ENCODE results near the gene RTN4R. TPM values are rescaled to one million over a fixed set of nuclear protein-coding genes. Genes with fewer than 3 reads are reported as not detected.
"Not testable (repeated sequence)": the region's sequence is repeated elsewhere in the genome, so short reads cannot be mapped to it uniquely, and the experiment has no call there.

Gene RTN4R
- total RNA-seq, 1 donor from 2014 or later = 2.9 TPM

DNA sequence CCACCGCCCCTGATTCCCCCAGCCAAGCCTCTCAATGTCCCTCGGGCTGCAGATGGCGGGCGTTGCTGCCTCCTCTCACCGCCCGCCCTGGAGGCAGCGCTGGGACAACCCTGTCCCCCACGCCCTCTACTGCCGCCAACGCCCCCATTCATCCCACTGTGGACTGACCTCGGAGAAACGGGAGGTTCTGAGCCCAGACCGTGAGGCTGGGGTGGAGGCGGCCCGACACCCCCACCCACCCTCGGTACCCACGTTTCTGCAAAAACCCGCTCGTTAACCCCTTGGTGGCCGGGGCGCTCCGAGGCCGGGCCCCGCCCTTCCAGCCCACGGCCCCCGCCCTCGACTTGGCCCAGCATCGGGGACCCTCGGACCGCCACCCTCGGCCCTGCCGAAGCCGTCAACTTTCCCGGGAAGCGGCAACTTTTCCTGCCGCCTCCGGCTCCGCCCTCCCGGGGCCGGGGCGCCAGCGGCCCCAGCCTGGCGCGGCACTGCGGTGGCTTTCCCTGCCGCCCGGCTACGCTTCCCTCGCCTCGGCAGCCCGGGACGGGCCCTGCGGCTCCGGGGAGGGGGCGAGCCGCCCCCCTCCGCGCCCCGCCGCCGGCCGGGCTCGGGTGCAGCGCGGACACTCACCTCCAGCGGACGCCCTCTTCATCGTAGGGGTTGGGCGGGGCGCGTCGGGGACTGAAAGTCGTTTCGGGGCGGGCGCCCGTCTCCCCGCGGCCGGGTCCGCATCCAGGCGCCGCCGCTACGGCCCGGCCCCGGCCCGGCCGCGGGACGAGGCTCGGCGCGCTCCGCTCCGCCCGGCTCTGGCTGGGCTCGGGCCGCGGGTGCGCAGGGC lies 458 bp downstream of the RTN4R start:
- Histone ChIP-seq H3K4me3 (ENCODE audit: insufficient read depth, low read depth, low read length) (no peak overlapping the region), H4K20me1 (ENCODE audit: insufficient read depth, low read length) (no peaks in the 10 kb centered on the region), H3K9me3 (ENCODE audit: insufficient read depth, low read depth, low read length) (no peaks in the 10 kb centered on the region), H3K9ac (ENCODE audit: low read length) (no peak overlapping the region), H2AFZ (ENCODE audit: low read depth, low read length) (no peak overlapping the region), H3K27ac (ENCODE audit: low read depth, low read length) (no peak overlapping the region), H3K4me1 (ENCODE audit: insufficient read depth, low read length) (no peaks in the 10 kb centered on the region), H3K79me2 (ENCODE audit: insufficient read depth, low read length) (no peaks in the 10 kb centered on the region), H3K36me3 (ENCODE audit: insufficient read depth, low read length) (no peaks in the 10 kb centered on the region), H3K4me2 (ENCODE audit: low read length) (peak overlapping the region; percentile 82), H3K27me3 (ENCODE audit: insufficient read depth, low read length) (no peaks in the 10 kb centered on the region)
- no peaks in the 10 kb centered on the region for H3K9me3 Mint-ChIP-seq (ENCODE audit: unreplicated experiment)
- DNase-seq (ENCODE audit: low read depth) = no peak
- FAIRE-seq = no peak
- peaks cover 2% of the 10 kb centered on the region for H3K4me1 Mint-ChIP-seq (ENCODE audit: low read depth, unreplicated experiment)
- H3K4me3 Mint-ChIP-seq (ENCODE audit: unreplicated experiment) = peak overlapping the region; percentile 8
- TF ChIP-seq, protein P1, sequence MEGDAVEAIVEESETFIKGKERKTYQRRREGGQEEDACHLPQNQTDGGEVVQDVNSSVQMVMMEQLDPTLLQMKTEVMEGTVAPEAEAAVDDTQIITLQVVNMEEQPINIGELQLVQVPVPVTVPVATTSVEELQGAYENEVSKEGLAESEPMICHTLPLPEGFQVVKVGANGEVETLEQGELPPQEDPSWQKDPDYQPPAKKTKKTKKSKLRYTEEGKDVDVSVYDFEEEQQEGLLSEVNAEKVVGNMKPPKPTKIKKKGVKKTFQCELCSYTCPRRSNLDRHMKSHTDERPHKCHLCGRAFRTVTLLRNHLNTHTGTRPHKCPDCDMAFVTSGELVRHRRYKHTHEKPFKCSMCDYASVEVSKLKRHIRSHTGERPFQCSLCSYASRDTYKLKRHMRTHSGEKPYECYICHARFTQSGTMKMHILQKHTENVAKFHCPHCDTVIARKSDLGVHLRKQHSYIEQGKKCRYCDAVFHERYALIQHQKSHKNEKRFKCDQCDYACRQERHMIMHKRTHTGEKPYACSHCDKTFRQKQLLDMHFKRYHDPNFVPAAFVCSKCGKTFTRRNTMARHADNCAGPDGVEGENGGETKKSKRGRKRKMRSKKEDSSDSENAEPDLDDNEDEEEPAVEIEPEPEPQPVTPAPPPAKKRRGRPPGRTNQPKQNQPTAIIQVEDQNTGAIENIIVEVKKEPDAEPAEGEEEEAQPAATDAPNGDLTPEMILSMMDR (IDR thresholded peaks at IDR 0.05; ENCODE audit: insufficient read depth, low read depth, low read length) = no peak
- peak; percentile 54 for TF ChIP-seq EZH2 (IDR thresholded peaks at IDR 0.05; ENCODE audit: insufficient read depth, low read length)
- H3K27me3 Mint-ChIP-seq (ENCODE audit: low read depth, unreplicated experiment) = peaks cover 17% of the 10 kb centered on the region
- H3K27ac Mint-ChIP-seq (ENCODE audit: unreplicated experiment) = no peak overlapping the region
- peaks cover 2% of the 10 kb centered on the region for H3K36me3 Mint-ChIP-seq (ENCODE audit: low read depth, unreplicated experiment)

DNA sequence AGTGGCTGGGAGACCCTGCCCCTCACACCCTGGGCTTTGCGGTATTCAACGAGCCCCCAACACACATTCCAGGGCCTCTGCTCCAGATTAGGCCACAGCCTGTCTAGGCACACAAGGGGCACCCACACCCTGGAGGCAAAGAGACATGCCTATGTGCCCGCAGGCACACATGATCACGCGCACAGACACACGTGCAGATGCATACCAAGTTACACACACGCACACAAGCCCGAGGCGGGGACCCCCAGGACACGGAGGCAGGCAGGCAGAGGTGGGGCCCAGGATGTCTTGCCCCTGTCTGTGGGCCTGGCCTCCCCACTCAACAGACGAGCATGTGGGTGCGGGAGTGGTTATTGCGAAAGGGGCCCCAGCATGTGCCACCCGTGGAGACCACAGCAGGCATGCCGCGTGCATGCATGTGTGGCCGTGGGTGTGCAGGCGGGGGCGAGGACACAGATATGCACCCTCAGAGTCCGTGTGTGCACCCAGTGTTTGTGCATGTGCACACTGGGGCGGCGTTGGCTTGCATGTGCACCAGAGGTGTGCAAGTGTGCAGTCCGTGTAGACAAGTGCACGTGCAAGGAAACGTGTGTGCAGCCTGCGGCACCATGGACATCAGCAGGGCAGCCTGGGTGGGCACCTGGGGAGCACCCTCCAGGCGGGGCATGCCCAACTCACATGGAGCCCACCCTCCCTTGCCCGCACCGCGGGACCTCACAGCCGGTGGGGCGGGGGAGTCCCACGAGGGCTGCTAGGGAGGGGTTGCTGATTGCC lies 1.3 kb downstream of the RTN4R start:
- not testable (repeated sequence) for H3K27ac ChIP-seq (ENCODE audit: low read depth, low read length); H3K79me2 ChIP-seq (ENCODE audit: insufficient read depth, low read length); H3K9me3 ChIP-seq (ENCODE audit: insufficient read depth, low read depth, low read length); H3K4me3 ChIP-seq (ENCODE audit: insufficient read depth, low read depth, low read length); H2AFZ ChIP-seq (ENCODE audit: low read depth, low read length); H4K20me1 ChIP-seq (ENCODE audit: insufficient read depth, low read length); H3K36me3 Mint-ChIP-seq (ENCODE audit: low read depth, unreplicated experiment); H3K4me1 ChIP-seq (ENCODE audit: insufficient read depth, low read length); H3K4me1 Mint-ChIP-seq (ENCODE audit: low read depth, unreplicated experiment); H3K9me3 Mint-ChIP-seq (ENCODE audit: unreplicated experiment); H3K9ac ChIP-seq (ENCODE audit: low read length); FAIRE-seq; H3K27ac Mint-ChIP-seq (ENCODE audit: unreplicated experiment); H3K36me3 ChIP-seq (ENCODE audit: insufficient read depth, low read length); H3K27me3 ChIP-seq (ENCODE audit: insufficient read depth, low read length); DNase-seq (ENCODE audit: low read depth)
- Mint-ChIP-seq H3K4me3 (ENCODE audit: unreplicated experiment) (peak overlapping the region; percentile 57), H3K27me3 (ENCODE audit: low read depth, unreplicated experiment) (peaks cover 23% of the 10 kb centered on the region)
- peak overlapping the region; percentile 82 for H3K4me2 ChIP-seq (ENCODE audit: low read length)

GRCh38 chr22:20265772-20266666 lies 2.1 kb downstream of the RTN4R start:
- H3K36me3 ChIP-seq (ENCODE audit: insufficient read depth, low read length); DNase-seq (ENCODE audit: low read depth); H3K27me3 ChIP-seq (ENCODE audit: insufficient read depth, low read length); H3K36me3 Mint-ChIP-seq (ENCODE audit: low read depth, unreplicated experiment); H3K9ac ChIP-seq (ENCODE audit: low read length); H4K20me1 ChIP-seq (ENCODE audit: insufficient read depth, low read length); H3K9me3 Mint-ChIP-seq (ENCODE audit: unreplicated experiment); H3K4me3 ChIP-seq (ENCODE audit: insufficient read depth, low read depth, low read length); H3K4me1 ChIP-seq (ENCODE audit: insufficient read depth, low read length); H2AFZ ChIP-seq (ENCODE audit: low read depth, low read length); FAIRE-seq; H3K79me2 ChIP-seq (ENCODE audit: insufficient read depth, low read length); H3K4me2 ChIP-seq (ENCODE audit: low read length); H3K9me3 ChIP-seq (ENCODE audit: insufficient read depth, low read depth, low read length); H3K4me1 Mint-ChIP-seq (ENCODE audit: low read depth, unreplicated experiment); H3K27ac ChIP-seq (ENCODE audit: low read depth, low read length); H3K27ac Mint-ChIP-seq (ENCODE audit: unreplicated experiment): not testable (repeated sequence)
- peaks cover 21% of the 10 kb centered on the region for H3K27me3 Mint-ChIP-seq (ENCODE audit: low read depth, unreplicated experiment)
- H3K4me3 Mint-ChIP-seq (ENCODE audit: unreplicated experiment) = peak overlapping the region; percentile 57
